NCI-H2227 treated with DMSO at 0.1 percent for 48 hours (cell line): ENCODE data around the gene TP53I3.
"Not testable (repeated sequence)": the region's sequence is repeated elsewhere in the genome, so short reads cannot be mapped to it uniquely, and the experiment has no call there.

Experiments used
- DNase-seq: peaks from one replicate; lab custom pipeline; 2025; lab: John Stamatoyannopoulos, UW

TP53I3 gene

GRCh38 chr2:24084386-24085199 is at the start of gene TP53I3:
TSS of gene TP53I3 (minus strand) at chr2:24084834. CDS start at chr2:24084326, 508 bp downstream.
- peak; percentile 95 for DNase-seq

- DNase-seq = no peak
These were observed 47.9 kb upstream of the TP53I3 start for GRCh38 chr2:24132543-24132942.

- no peak for DNase-seq
These were observed 41.3 kb upstream of the TP53I3 start for GRCh38 chr2:24125956-24126355.

GRCh38 chr2:24123922-24124580 is 39.4 kb upstream of the TP53I3 start:
- peak; percentile 49 for DNase-seq

- peak; percentile 88 for DNase-seq
These were observed 38.7 kb upstream of the TP53I3 start, which contains the start of the genes FAM228B and PFN4 for GRCh38 chr2:24123195-24123921. TSS of gene FAM228B (plus strand) at chr2:24123469. CDS start at chr2:24124362, 893 bp downstream. TSS of gene PFN4 (minus strand) at chr2:24123334. CDS start at chr2:24122535, 799 bp downstream.

- DNase-seq = peak; percentile 41
These were observed 37.9 kb upstream of the TP53I3 start for GRCh38 chr2:24122366-24123194.

- no peak for DNase-seq
These were observed 36.8 kb upstream of the TP53I3 start for GRCh38 chr2:24121469-24121868.

GRCh38 chr2:24121066-24121465 is 36.4 kb upstream of the TP53I3 start:
- DNase-seq = no peak

GRCh38 chr2:24117902-24118301 is 33.3 kb upstream of the TP53I3 start:
- no peak for DNase-seq

GRCh38 chr2:24115057-24115456 is 30.4 kb upstream of the TP53I3 start:
- no peak for DNase-seq

GRCh38 chr2:24111407-24111901 is 26.8 kb upstream of the TP53I3 start:
- no peak for DNase-seq

- DNase-seq = no peak
These were observed 26.1 kb upstream of the TP53I3 start for GRCh38 chr2:24110660-24111303.

- DNase-seq = not testable (repeated sequence)
These were observed 24.8 kb upstream of the TP53I3 start for GRCh38 chr2:24109431-24109830.

GRCh38 chr2:24107336-24107735 is 22.7 kb upstream of the TP53I3 start:
- DNase-seq = no peak

- no peak for DNase-seq
These were observed 22.2 kb upstream of the TP53I3 start for GRCh38 chr2:24106786-24107185.

GRCh38 chr2:24105816-24106215 is 21.2 kb upstream of the TP53I3 start:
- DNase-seq = no peak

GRCh38 chr2:24104906-24105305 is 20.3 kb upstream of the TP53I3 start:
- no peak for DNase-seq

GRCh38 chr2:24104110-24104650 is 19.5 kb upstream of the TP53I3 start:
- no peak for DNase-seq

GRCh38 chr2:24102677-24103076 is 18.0 kb upstream of the TP53I3 start:
- no peak for DNase-seq

- no peak for DNase-seq
These were observed 17.4 kb upstream of the TP53I3 start for GRCh38 chr2:24101992-24102391.

GRCh38 chr2:24100732-24101131 is 16.1 kb upstream of the TP53I3 start:
- not testable (repeated sequence) for DNase-seq
